ENCODE results near the gene FGF1. TPM values are rescaled to one million over a fixed set of nuclear protein-coding genes. Genes with fewer than 3 reads are reported as not detected.

FGF1 gene
- total and polyA plus RNA-seq, 2 of the 4 experiments (the other 2 are of a cell fraction): 7.6 to 7.7 TPM

DNA sequence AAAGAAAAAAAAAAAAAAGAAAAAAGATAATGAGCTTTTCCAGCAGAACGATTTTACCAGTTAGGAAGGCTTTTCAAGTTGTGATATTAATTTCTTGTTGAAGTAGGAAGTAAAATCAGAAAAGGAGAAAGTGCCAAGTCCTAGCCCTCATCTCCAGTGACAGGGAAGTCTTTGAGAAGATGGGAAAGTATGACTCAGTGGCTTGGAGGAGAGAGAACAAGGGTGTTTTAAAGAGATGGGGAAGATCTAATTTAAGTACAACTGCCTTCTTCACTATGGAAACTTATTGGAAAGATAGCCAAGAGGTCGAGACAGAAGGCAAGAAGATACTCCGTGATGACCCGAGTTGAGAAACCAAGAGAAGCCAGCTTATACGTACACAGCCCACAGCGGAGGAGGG lies 22.6 kb downstream of the FGF1 start:
- no peak overlapping the region for H3K4me2 ChIP-seq (ENCODE audit: low read depth, low read length)

More for the DNA sequence above, 22.6 kb downstream of the FGF1 start:
- no peak overlapping the region for H3K56ac ChIP-seq (ENCODE audit: extremely low read depth, insufficient read depth, low read length)
- 0 out of 2 replicates have a peak, but pooled peaks cover 2% of the 10 kb centered on the region for H3K9me3 ChIP-seq (ENCODE audit: control insufficient read depth, insufficient read depth, low read length)
- no peak overlapping the region for H2AFZ ChIP-seq (replicated peaks; ENCODE audit: low read length, poor library complexity)
- CTCF ChIA-PET: interaction anchor here (0.6 kb wide), 1 partner anchor 33 kb away, joined by 3 read pairs; no protein-coding TSS in a partner anchor
- H3K9ac ChIP-seq (ENCODE audit: low read depth, low read length): no peak overlapping the region
- no peak overlapping the region for H2BK5ac ChIP-seq (ENCODE audit: low read depth, low read length, poor library complexity, severe bottlenecking)
- POLR2A ChIA-PET (ENCODE audit: unreplicated experiment): no interaction called here
- in situ Hi-C loops (cut with MboI; ENCODE audit: low sequenced_read_pairs): no loop called here
- dilution Hi-C loops (cut with HindIII; ENCODE audit: low sequenced_read_pairs, unreplicated experiment): no loop called here
- no peak overlapping the region for H2BK15ac ChIP-seq (ENCODE audit: low read depth, low read length)
- no peaks in the 10 kb centered on the region for H3K79me1 ChIP-seq (ENCODE audit: low read depth in 1 of 2, low read length in 2 of 2)
- H2AK9ac ChIP-seq (replicated peaks; ENCODE audit: low read depth, low read length, poor library complexity): no peak overlapping the region
- no peaks in the 10 kb centered on the region for H3K36me3 ChIP-seq (ENCODE audit: control insufficient read depth, insufficient read depth, low read length)
- H4K20me1 ChIP-seq (ENCODE audit: insufficient read depth, low read length): no peaks in the 10 kb centered on the region
- no peak overlapping the region for H3K4ac ChIP-seq (ENCODE audit: low read depth, low read length)
- H3K9me1 ChIP-seq (ENCODE audit: insufficient read depth, low read length): no peaks in the 10 kb centered on the region
- H4K91ac ChIP-seq (ENCODE audit: insufficient read depth, low read depth, low read length): no peak overlapping the region
- no TSS peak for BruUV-seq (replicated peaks)
- H3K18ac ChIP-seq (ENCODE audit: low read depth, low read length): no peak overlapping the region
- H3K27ac ChIP-seq (ENCODE audit: insufficient read depth, low read length): no peak overlapping the region
- intact Hi-C loops (cut with micrococcal nuclease): no loop called here
- TF ChIP-seq RCOR1 (IDR thresholded peaks at IDR 0.05; ENCODE audit: insufficient replicate concordance, low read length): no peak
- TF ChIP-seq, protein P1, sequence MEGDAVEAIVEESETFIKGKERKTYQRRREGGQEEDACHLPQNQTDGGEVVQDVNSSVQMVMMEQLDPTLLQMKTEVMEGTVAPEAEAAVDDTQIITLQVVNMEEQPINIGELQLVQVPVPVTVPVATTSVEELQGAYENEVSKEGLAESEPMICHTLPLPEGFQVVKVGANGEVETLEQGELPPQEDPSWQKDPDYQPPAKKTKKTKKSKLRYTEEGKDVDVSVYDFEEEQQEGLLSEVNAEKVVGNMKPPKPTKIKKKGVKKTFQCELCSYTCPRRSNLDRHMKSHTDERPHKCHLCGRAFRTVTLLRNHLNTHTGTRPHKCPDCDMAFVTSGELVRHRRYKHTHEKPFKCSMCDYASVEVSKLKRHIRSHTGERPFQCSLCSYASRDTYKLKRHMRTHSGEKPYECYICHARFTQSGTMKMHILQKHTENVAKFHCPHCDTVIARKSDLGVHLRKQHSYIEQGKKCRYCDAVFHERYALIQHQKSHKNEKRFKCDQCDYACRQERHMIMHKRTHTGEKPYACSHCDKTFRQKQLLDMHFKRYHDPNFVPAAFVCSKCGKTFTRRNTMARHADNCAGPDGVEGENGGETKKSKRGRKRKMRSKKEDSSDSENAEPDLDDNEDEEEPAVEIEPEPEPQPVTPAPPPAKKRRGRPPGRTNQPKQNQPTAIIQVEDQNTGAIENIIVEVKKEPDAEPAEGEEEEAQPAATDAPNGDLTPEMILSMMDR (conservative IDR thresholded peaks at IDR 0.05; ENCODE audit: low read depth, low read length): no peak
- TF ChIP-seq FOS (IDR thresholded peaks at IDR 0.05; ENCODE audit: low read depth, low read length): no peak
- TF ChIP-seq MAZ (IDR thresholded peaks at IDR 0.05; ENCODE audit: borderline replicate concordance, low read depth, low read length): no peak
- no peak for TF ChIP-seq CEBPB (IDR thresholded peaks at IDR 0.05; ENCODE audit: low read depth, low read length)
- no peak for TF ChIP-seq RFX5 (IDR thresholded peaks at IDR 0.05; ENCODE audit: low read depth, low read length)
- TF ChIP-seq MXI1 (IDR thresholded peaks at IDR 0.05; ENCODE audit: borderline replicate concordance, low read depth, low read length): no peak
- no peak for TF ChIP-seq BHLHE40 (IDR thresholded peaks at IDR 0.05; ENCODE audit: low read depth, low read length)
- TF ChIP-seq CHD1 (IDR thresholded peaks at IDR 0.05; ENCODE audit: low read depth, low read length): no peak
- no peak for TF ChIP-seq MAFK (IDR thresholded peaks at IDR 0.05; ENCODE audit: low read depth, low read length)
- no peak for TF ChIP-seq SMC3 (IDR thresholded peaks at IDR 0.05; ENCODE audit: low read depth, low read length)
- TF ChIP-seq, protein P2, sequence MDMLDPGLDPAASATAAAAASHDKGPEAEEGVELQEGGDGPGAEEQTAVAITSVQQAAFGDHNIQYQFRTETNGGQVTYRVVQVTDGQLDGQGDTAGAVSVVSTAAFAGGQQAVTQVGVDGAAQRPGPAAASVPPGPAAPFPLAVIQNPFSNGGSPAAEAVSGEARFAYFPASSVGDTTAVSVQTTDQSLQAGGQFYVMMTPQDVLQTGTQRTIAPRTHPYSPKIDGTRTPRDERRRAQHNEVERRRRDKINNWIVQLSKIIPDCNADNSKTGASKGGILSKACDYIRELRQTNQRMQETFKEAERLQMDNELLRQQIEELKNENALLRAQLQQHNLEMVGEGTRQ (IDR thresholded peaks at IDR 0.05; ENCODE audit: low read depth, low read length): no peak
- TF ChIP-seq RAD21 (IDR thresholded peaks at IDR 0.05; ENCODE audit: low read length): no peak
- no peak overlapping the region for H2AK5ac ChIP-seq (ENCODE audit: low read depth, low read length)
- no peak overlapping the region for H3K4me3 ChIP-seq (ENCODE audit: insufficient read depth, low read depth, low read length)
- H2BK120ac ChIP-seq (ENCODE audit: low read depth, low read length): no peak overlapping the region
- H4K8ac ChIP-seq (ENCODE audit: low read depth in 2 of 2, low read length in 2 of 2): no peak overlapping the region
- no peak overlapping the region for H3K23ac ChIP-seq (ENCODE audit: low read depth, low read length)
- no peak overlapping the region for H2BK20ac ChIP-seq (ENCODE audit: low read depth, low read length)
- WGBS, 2 experiments (ENCODE audit: extremely low coverage in 2 of 2, insufficient read length in 1 of 2): no CpG with 5 or more reads among the region's 6 CpGs
- peaks cover 4% of the 10 kb centered on the region for H3K4me1 ChIP-seq (ENCODE audit: control insufficient read depth, insufficient read depth, low read length)
- no peaks in the 10 kb centered on the region for H3K27me3 ChIP-seq (ENCODE audit: control insufficient read depth, insufficient read depth, low read length)
- DNase-seq (no peak), ATAC-seq (ENCODE audit: low read depth) (no peak)
- no peak overlapping the region for H3K14ac ChIP-seq (replicated peaks; ENCODE audit: low read depth, low read length)
- no peak overlapping the region for H4K5ac ChIP-seq (ENCODE audit: low read depth, low read length)
